ENCODE measurements around the gene VRK1. TPM values are rescaled to one million over a fixed set of nuclear protein-coding genes. Genes with fewer than 3 reads are reported as not detected.

Gene VRK1
- total and polyA plus RNA-seq, 2 of the 8 experiments (the other 6 are each of a cell fraction or from before 2014, with no cell fraction given) = 24.2 to 64.8 TPM

GRCh38 chr14:96851694-96852381, 54.7 kb downstream of the VRK1 start (continued):
- TF ChIP-seq, protein P1, sequence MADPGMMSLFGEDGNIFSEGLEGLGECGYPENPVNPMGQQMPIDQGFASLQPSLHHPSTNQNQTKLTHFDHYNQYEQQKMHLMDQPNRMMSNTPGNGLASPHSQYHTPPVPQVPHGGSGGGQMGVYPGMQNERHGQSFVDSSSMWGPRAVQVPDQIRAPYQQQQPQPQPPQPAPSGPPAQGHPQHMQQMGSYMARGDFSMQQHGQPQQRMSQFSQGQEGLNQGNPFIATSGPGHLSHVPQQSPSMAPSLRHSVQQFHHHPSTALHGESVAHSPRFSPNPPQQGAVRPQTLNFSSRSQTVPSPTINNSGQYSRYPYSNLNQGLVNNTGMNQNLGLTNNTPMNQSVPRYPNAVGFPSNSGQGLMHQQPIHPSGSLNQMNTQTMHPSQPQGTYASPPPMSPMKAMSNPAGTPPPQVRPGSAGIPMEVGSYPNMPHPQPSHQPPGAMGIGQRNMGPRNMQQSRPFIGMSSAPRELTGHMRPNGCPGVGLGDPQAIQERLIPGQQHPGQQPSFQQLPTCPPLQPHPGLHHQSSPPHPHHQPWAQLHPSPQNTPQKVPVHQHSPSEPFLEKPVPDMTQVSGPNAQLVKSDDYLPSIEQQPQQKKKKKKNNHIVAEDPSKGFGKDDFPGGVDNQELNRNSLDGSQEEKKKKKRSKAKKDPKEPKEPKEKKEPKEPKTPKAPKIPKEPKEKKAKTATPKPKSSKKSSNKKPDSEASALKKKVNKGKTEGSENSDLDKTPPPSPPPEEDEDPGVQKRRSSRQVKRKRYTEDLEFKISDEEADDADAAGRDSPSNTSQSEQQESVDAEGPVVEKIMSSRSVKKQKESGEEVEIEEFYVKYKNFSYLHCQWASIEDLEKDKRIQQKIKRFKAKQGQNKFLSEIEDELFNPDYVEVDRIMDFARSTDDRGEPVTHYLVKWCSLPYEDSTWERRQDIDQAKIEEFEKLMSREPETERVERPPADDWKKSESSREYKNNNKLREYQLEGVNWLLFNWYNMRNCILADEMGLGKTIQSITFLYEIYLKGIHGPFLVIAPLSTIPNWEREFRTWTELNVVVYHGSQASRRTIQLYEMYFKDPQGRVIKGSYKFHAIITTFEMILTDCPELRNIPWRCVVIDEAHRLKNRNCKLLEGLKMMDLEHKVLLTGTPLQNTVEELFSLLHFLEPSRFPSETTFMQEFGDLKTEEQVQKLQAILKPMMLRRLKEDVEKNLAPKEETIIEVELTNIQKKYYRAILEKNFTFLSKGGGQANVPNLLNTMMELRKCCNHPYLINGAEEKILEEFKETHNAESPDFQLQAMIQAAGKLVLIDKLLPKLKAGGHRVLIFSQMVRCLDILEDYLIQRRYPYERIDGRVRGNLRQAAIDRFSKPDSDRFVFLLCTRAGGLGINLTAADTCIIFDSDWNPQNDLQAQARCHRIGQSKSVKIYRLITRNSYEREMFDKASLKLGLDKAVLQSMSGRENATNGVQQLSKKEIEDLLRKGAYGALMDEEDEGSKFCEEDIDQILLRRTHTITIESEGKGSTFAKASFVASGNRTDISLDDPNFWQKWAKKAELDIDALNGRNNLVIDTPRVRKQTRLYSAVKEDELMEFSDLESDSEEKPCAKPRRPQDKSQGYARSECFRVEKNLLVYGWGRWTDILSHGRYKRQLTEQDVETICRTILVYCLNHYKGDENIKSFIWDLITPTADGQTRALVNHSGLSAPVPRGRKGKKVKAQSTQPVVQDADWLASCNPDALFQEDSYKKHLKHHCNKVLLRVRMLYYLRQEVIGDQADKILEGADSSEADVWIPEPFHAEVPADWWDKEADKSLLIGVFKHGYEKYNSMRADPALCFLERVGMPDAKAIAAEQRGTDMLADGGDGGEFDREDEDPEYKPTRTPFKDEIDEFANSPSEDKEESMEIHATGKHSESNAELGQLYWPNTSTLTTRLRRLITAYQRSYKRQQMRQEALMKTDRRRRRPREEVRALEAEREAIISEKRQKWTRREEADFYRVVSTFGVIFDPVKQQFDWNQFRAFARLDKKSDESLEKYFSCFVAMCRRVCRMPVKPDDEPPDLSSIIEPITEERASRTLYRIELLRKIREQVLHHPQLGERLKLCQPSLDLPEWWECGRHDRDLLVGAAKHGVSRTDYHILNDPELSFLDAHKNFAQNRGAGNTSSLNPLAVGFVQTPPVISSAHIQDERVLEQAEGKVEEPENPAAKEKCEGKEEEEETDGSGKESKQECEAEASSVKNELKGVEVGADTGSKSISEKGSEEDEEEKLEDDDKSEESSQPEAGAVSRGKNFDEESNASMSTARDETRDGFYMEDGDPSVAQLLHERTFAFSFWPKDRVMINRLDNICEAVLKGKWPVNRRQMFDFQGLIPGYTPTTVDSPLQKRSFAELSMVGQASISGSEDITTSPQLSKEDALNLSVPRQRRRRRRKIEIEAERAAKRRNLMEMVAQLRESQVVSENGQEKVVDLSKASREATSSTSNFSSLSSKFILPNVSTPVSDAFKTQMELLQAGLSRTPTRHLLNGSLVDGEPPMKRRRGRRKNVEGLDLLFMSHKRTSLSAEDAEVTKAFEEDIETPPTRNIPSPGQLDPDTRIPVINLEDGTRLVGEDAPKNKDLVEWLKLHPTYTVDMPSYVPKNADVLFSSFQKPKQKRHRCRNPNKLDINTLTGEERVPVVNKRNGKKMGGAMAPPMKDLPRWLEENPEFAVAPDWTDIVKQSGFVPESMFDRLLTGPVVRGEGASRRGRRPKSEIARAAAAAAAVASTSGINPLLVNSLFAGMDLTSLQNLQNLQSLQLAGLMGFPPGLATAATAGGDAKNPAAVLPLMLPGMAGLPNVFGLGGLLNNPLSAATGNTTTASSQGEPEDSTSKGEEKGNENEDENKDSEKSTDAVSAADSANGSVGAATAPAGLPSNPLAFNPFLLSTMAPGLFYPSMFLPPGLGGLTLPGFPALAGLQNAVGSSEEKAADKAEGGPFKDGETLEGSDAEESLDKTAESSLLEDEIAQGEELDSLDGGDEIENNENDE (IDR thresholded peaks at IDR 0.05; ENCODE audit: insufficient replicate concordance, low read length) = no peak
- no peak for TF ChIP-seq KDM4A (IDR thresholded peaks at IDR 0.05; ENCODE audit: low read depth, low read length, severe bottlenecking)

All from H1 (cell line).